Measurements from ENCODE around the gene MAPK13. TPM values are rescaled to one million over a fixed set of nuclear protein-coding genes. Genes with fewer than 3 reads are reported as not detected.

MAPK13 gene
- total RNA-seq, 1 donor from 2014 or later: 5.8 TPM

- Histone ChIP-seq H3K9ac (ENCODE audit: low read length) (no peak overlapping the region), H3K4me1 (ENCODE audit: insufficient read depth, low read length) (no peaks in the 10 kb centered on the region), H3K27me3 (ENCODE audit: insufficient read depth, low read length) (no peaks in the 10 kb centered on the region), H3K27ac (ENCODE audit: low read depth, low read length) (no peak overlapping the region), H3K9me3 (ENCODE audit: insufficient read depth, low read depth, low read length) (no peaks in the 10 kb centered on the region), H3K4me3 (ENCODE audit: insufficient read depth, low read depth, low read length) (no peak overlapping the region), H3K79me2 (ENCODE audit: insufficient read depth, low read length) (no peaks in the 10 kb centered on the region), H4K20me1 (ENCODE audit: insufficient read depth, low read length) (no peaks in the 10 kb centered on the region), H3K36me3 (ENCODE audit: insufficient read depth, low read length) (no peaks in the 10 kb centered on the region), H2AFZ (ENCODE audit: low read depth, low read length) (no peak overlapping the region), H3K4me2 (ENCODE audit: low read length) (no peak overlapping the region)
- peaks cover 3% of the 10 kb centered on the region for H3K9me3 Mint-ChIP-seq (ENCODE audit: unreplicated experiment)
- H3K4me3 Mint-ChIP-seq (ENCODE audit: unreplicated experiment): no peak overlapping the region
- no peak for TF ChIP-seq EZH2 (IDR thresholded peaks at IDR 0.05; ENCODE audit: insufficient read depth, low read length)
- TF ChIP-seq CTCF (IDR thresholded peaks at IDR 0.05; ENCODE audit: insufficient read depth, low read depth, low read length): no peak
- H3K36me3 Mint-ChIP-seq (ENCODE audit: low read depth, unreplicated experiment): peaks cover 8% of the 10 kb centered on the region
- FAIRE-seq: no peak
- peaks cover 6% of the 10 kb centered on the region for H3K4me1 Mint-ChIP-seq (ENCODE audit: low read depth, unreplicated experiment)
- DNase-seq (ENCODE audit: low read depth): no peak
- no peak overlapping the region for H3K27ac Mint-ChIP-seq (ENCODE audit: unreplicated experiment)
- peaks cover 12% of the 10 kb centered on the region for H3K27me3 Mint-ChIP-seq (ENCODE audit: low read depth, unreplicated experiment)
Observed at GRCh38 chr6:36138667-36139066, 8.4 kb downstream of the MAPK13 start.

- no peaks in the 10 kb centered on the region for H3K79me2 ChIP-seq (ENCODE audit: insufficient read depth, low read length)
- no peak for DNase-seq (ENCODE audit: low read depth)
- H3K36me3 ChIP-seq (ENCODE audit: insufficient read depth, low read length): no peaks in the 10 kb centered on the region
- H3K9me3 ChIP-seq (ENCODE audit: insufficient read depth, low read depth, low read length): no peaks in the 10 kb centered on the region
- FAIRE-seq: no peak
- H3K9ac ChIP-seq (ENCODE audit: low read length): no peak overlapping the region
- H3K4me3 ChIP-seq (ENCODE audit: insufficient read depth, low read depth, low read length): no peak overlapping the region
- H3K4me3 Mint-ChIP-seq (ENCODE audit: unreplicated experiment): no peak overlapping the region
- H3K4me1 ChIP-seq (ENCODE audit: insufficient read depth, low read length): no peaks in the 10 kb centered on the region
- TF ChIP-seq CTCF (IDR thresholded peaks at IDR 0.05; ENCODE audit: insufficient read depth, low read depth, low read length) (no peak), EZH2 (IDR thresholded peaks at IDR 0.05; ENCODE audit: insufficient read depth, low read length) (no peak)
- peaks cover 6% of the 10 kb centered on the region for H3K36me3 Mint-ChIP-seq (ENCODE audit: low read depth, unreplicated experiment)
- no peaks in the 10 kb centered on the region for H3K9me3 Mint-ChIP-seq (ENCODE audit: unreplicated experiment)
- H3K27ac Mint-ChIP-seq (ENCODE audit: unreplicated experiment): peak overlapping the region; percentile 4
- peaks cover 9% of the 10 kb centered on the region for H3K27me3 Mint-ChIP-seq (ENCODE audit: low read depth, unreplicated experiment)
- H3K27ac ChIP-seq (ENCODE audit: low read depth, low read length): no peak overlapping the region
- no peaks in the 10 kb centered on the region for H4K20me1 ChIP-seq (ENCODE audit: insufficient read depth, low read length)
- H3K27me3 ChIP-seq (ENCODE audit: insufficient read depth, low read length): no peaks in the 10 kb centered on the region
- H3K4me2 ChIP-seq (ENCODE audit: low read length): no peak overlapping the region
- H2AFZ ChIP-seq (ENCODE audit: low read depth, low read length): no peak overlapping the region
- peaks cover 6% of the 10 kb centered on the region for H3K4me1 Mint-ChIP-seq (ENCODE audit: low read depth, unreplicated experiment)
Observed at GRCh38 chr6:36139431-36139830, 9.1 kb downstream of the MAPK13 start.

GRCh38 chr6:36139991-36140710 is 9.8 kb downstream of the MAPK13 start:
- Mint-ChIP-seq H3K9me3 (ENCODE audit: unreplicated experiment) (no peaks in the 10 kb centered on the region), H3K27ac (ENCODE audit: unreplicated experiment) (no peak overlapping the region), H3K4me3 (ENCODE audit: unreplicated experiment) (no peak overlapping the region), H3K4me1 (ENCODE audit: low read depth, unreplicated experiment) (peaks cover 6% of the 10 kb centered on the region), H3K36me3 (ENCODE audit: low read depth, unreplicated experiment) (peaks cover 6% of the 10 kb centered on the region), H3K27me3 (ENCODE audit: low read depth, unreplicated experiment) (peaks cover 9% of the 10 kb centered on the region)
- no peaks in the 10 kb centered on the region for H3K4me1 ChIP-seq (ENCODE audit: insufficient read depth, low read length)
- H3K79me2 ChIP-seq (ENCODE audit: insufficient read depth, low read length): no peaks in the 10 kb centered on the region
- TF ChIP-seq EZH2 (IDR thresholded peaks at IDR 0.05; ENCODE audit: insufficient read depth, low read length) (no peak), CTCF (IDR thresholded peaks at IDR 0.05; ENCODE audit: insufficient read depth, low read depth, low read length) (no peak)
- no peak overlapping the region for H3K4me3 ChIP-seq (ENCODE audit: insufficient read depth, low read depth, low read length)
- FAIRE-seq (no peak), DNase-seq (ENCODE audit: low read depth) (no peak)
- no peaks in the 10 kb centered on the region for H3K9me3 ChIP-seq (ENCODE audit: insufficient read depth, low read depth, low read length)
- no peak overlapping the region for H3K9ac ChIP-seq (ENCODE audit: low read length)
- no peaks in the 10 kb centered on the region for H3K27me3 ChIP-seq (ENCODE audit: insufficient read depth, low read length)
- H3K36me3 ChIP-seq (ENCODE audit: insufficient read depth, low read length): no peaks in the 10 kb centered on the region
- no peak overlapping the region for H2AFZ ChIP-seq (ENCODE audit: low read depth, low read length)
- no peak overlapping the region for H3K4me2 ChIP-seq (ENCODE audit: low read length)
- no peaks in the 10 kb centered on the region for H4K20me1 ChIP-seq (ENCODE audit: insufficient read depth, low read length)
- no peak overlapping the region for H3K27ac ChIP-seq (ENCODE audit: low read depth, low read length)
